Measurements from ENCODE around the gene CNTNAP2.

CNTNAP2 gene

GRCh38 chr7:146698995-146699610 is 582.5 kb downstream of the CNTNAP2 start:
- DNase-seq (ENCODE audit: low read depth) = no peak

- no peak for DNase-seq (ENCODE audit: low read depth)
Measured at GRCh38 chr7:146700015-146700560, 583.5 kb downstream of the CNTNAP2 start.

- no peak for DNase-seq (ENCODE audit: low read depth)
Measured at GRCh38 chr7:146701166-146701565, 584.6 kb downstream of the CNTNAP2 start.

DNA sequence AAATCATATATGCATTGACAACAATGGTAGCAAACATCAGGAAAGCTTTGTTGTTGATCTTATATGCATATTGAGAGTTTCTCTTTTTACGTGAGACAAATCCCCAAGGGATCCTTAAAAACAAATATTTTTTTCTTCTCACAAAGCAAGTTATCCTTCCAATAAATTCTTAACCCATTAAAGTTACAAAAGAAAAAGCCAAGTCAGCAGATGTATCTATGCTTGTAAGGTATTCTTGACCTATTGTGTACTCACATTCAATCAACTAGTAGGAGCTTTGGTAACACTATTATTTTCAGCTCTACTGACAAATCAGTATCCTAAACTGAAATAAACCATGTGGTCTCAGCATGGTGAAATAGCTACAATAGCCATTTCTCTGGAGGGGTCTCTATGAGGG is 586.3 kb downstream of the CNTNAP2 start:
- no peak for DNase-seq (ENCODE audit: low read depth)

DNA sequence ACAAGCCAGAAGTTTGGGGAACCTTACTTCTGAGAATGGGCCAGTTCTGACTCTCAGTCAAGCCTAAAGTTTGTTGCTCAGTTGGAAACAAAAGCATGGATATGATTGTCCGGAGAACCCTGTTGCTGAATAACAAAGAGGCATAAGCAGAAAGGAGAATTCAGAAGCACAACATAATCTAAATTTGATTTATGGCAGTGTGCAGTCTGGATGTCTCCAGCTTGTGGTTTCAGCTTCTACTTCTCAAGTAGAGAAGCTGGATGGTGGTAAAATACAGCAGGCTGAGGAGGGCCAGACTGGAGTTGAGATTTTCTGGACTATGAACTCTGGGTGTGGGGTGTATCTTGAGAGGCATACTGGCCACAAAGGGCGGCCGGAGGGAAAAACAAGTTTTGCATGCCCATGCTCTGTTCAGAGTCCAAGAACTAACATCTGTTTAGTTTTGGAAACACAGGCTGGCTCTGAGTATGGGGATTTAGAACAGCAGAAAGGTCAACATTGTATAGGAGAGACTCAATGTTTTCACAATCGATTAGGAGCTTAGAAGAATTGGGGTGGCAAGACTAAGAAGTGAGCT is 592.9 kb downstream of the CNTNAP2 start:
- DNase-seq (ENCODE audit: low read depth) = no peak

GRCh38 chr7:146713205-146713604 is 596.6 kb downstream of the CNTNAP2 start:
- no peak for DNase-seq (ENCODE audit: low read depth)

- DNase-seq (ENCODE audit: low read depth) = no peak
Measured at GRCh38 chr7:146713934-146714333, 597.3 kb downstream of the CNTNAP2 start.

DNA sequence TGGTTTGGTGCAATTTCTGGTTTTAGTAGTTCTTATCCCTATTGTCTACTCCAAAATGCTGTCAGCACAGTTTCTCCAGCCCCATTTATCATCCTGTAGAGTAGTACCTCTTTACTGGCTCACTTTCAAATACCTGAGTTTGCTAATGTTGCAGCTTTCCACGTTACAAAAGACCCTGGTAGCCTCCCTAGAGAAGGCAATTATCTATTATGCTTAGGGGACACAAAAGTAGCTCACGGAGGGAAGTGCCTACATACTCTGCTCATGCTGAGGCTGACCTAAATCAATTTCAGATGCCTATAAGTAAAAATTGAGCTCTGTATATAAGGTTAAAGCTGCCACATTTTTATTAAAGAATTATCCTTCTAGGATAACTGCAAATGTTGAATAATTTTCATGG is 603.6 kb downstream of the CNTNAP2 start:
- DNase-seq (ENCODE audit: low read depth) = no peak

DNA sequence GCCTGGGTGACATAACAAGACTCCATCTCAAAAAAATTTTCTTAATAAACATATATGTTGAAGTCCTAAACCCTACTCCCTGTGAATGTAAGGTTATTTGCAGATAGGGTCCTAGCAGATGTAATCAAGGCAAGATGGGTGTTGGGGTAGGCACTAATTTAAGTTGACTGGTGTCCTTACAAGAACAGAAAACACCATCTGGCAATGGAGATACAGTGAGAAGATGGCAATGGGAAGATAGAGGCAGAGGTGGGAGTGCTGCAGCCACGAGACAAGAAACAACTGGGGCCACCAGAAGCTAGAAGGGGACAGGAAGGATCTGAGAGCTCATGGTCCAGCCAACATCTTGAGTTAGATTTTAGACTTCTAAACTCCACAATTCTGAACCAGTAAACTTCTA is 606.4 kb downstream of the CNTNAP2 start:
- DNase-seq (ENCODE audit: low read depth) = no peak

GRCh38 chr7:146725520-146725919 is 608.9 kb downstream of the CNTNAP2 start:
- DNase-seq (ENCODE audit: low read depth) = no peak

GRCh38 chr7:146728141-146728540 is 611.5 kb downstream of the CNTNAP2 start:
- no peak for DNase-seq (ENCODE audit: low read depth)

DNA sequence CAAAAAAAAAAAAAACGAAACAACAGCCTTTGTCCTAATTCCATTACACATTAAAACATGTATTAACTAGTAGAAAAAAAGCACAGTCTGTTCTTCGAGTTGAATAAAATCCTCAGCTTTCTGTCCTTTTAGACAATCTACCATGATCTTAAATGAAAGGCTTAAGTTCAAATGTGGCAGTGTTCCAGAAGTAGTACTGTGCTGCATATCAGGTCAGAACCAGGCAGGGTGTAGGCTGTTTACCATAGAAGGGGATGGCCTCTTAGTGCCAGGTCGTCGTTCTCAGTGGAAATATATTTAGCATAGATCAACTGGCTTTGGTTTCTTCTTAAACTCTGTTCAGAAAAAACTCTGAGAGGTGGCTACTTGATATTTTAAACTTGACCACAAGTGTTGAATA is 612.0 kb downstream of the CNTNAP2 start:
- no peak for DNase-seq (ENCODE audit: low read depth)

- DNase-seq (ENCODE audit: low read depth) = no peak
Measured at GRCh38 chr7:146731185-146731584, 614.6 kb downstream of the CNTNAP2 start.

- no peak for DNase-seq (ENCODE audit: low read depth)
Measured at GRCh38 chr7:146735992-146736391, 619.4 kb downstream of the CNTNAP2 start.

DNA sequence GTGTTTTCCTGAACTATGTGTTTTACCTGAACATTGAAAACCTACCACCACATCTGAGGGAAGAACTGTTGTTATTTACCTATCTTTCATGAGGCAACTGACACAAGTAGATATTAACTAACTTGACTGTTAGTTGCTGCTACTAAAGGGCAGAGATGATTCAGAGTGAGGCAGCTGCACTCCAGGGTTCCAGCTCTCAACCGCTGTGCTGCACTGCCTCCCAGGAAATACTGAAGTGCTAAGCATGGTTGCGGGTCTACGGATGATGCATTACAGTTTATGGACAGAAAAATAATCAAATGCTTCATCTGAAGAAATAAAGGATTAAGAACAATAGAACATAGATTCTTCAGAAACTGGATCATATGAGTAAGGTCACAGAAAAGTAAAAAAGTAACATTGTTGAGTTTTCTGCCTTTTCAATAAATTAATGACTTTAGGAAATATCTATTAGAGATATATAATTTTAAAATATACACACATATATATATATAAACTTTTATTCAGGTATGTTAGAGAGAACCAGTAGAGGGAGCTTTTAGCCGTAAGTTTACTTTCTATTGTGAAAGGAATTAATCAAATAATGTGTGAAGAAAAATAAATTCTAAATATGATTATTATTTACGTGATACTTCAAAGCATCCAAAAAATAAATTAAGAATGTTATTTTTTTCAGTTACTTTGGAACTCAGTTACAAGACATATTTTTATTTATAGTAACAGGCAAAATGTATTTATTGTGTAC is 620.0 kb downstream of the CNTNAP2 start:
- DNase-seq (ENCODE audit: low read depth) = no peak

GRCh38 chr7:146740039-146740438 is 623.4 kb downstream of the CNTNAP2 start:
- DNase-seq (ENCODE audit: low read depth) = no peak

DNA sequence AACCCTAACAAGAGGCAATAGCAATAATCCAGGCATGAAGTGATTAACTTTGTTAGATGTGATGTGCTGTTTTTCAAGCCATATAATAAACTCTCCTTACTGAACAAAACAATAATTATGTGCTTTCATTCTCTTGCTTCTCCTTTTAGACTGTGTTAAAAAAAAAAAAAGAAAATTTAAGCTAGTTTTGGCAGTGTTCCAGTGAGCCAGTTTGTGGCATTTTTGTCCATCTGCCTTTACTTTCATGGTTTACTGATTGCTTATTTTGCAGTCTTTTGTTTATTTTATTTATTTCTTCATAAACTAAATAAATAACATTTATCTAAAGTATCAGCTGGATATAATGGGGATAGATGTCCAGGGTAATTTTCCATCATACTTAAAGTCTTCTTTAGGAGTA is 625.3 kb downstream of the CNTNAP2 start:
- no peak for DNase-seq (ENCODE audit: low read depth)

DNA sequence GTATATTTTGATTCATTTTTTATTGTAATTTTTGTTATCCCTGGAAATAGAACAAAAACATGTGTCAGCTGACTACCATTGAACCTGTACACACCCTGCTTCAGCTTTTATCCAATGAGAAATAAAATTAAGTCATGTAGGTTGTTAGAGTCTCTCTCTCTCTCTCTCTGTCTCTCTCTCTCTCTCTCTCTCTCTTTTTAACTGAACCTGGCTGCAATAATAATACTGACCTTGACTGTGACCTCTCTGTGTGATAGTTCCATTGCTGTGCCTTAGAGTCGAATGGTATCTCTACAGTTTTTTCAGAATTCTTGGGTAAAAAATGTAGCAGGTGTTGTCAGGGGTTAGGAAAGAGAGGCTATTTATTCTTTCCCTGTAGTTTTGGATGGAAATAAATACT is 637.8 kb downstream of the CNTNAP2 start:
- no peak for DNase-seq (ENCODE audit: low read depth)

GRCh38 chr7:146755585-146755984 is 639.0 kb downstream of the CNTNAP2 start:
- DNase-seq (ENCODE audit: low read depth) = no peak

- no peak for DNase-seq (ENCODE audit: low read depth)
Measured at GRCh38 chr7:146764458-146764857, 647.9 kb downstream of the CNTNAP2 start.

DNA sequence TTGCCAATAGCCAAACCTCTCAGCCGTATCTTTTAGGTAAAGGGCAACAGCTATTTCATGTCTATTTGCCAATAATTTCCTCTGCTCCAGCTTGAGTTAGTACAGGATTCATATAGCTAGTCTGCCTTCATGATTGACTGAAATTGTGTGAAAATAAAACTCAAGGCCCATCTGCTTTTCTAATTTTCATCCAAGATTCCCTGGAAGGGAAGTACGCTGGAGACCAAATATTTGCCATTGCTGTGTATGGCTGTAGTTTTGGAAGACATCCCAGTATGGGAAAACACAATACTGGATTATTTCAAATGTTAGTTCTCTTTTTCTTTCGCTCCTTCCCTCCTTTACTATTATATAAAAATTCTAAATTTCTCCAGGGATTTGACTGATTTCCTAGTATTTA is 652.4 kb downstream of the CNTNAP2 start:
- no peak for DNase-seq (ENCODE audit: low read depth)

GRCh38 chr7:146772601-146773000 is 656.0 kb downstream of the CNTNAP2 start:
- no peak for DNase-seq (ENCODE audit: low read depth)

DNA sequence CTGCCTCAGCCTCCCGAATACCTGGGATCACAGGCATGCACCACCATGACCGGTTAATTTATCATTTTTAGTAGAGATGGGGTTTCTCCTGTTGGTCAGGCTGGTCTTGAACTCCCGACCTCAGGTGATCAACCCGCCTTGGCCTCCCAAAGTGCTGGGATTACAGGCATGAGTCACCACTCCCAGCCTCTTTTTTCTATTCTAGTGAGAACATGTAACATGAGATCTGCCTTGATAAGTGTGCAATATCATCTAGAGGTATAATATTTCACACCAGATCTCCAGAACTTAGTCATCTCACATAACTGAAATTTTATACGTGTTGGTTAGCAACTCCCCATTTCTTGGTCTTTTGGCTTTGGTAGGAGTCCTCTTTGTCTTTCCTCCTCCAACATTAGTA is 656.9 kb downstream of the CNTNAP2 start:
- DNase-seq (ENCODE audit: low read depth) = no peak

Data from activated T-cell treated with anti-CD3 and anti-CD28 coated beads for 24 hours (primary cell).